Dendritic cell treated with granulocyte-macrophage colony-stimulating factor and Interleukin-4, amounts not matched to agents 40 ng/mL and 50 ng/mL, for 4 days (primary cell): Measurements from ENCODE around the gene RFNG.

Experiments used
- H3K27ac Mint-ChIP-seq: one replicate; pipeline ENCODE4 v1.8.0; 2022; ENCODE audit warnings: mild to moderate bottlenecking, mixed read lengths
- H3K27me3 Mint-ChIP-seq: one replicate; pipeline ENCODE4 v1.8.0; 2022; ENCODE audit warnings: mild to moderate bottlenecking, mixed read lengths
- H3K36me3 Mint-ChIP-seq: one replicate; pipeline ENCODE4 v1.8.0; 2022; ENCODE audit warnings: low read depth, mixed read lengths
- H3K4me1 Mint-ChIP-seq: one replicate; pipeline ENCODE4 v1.8.0; 2022; ENCODE audit warnings: low read depth, mixed read lengths
- H3K4me3 Mint-ChIP-seq: one replicate; pipeline ENCODE4 v1.8.0; 2022; ENCODE audit warnings: mild to moderate bottlenecking, moderate library complexity, mixed read lengths
- H3K9me3 Mint-ChIP-seq: one replicate; pipeline ENCODE4 v1.8.0; 2022; ENCODE audit warnings: mixed read lengths
- intact Hi-C: fragments of 100-400 bp; cut with micrococcal nuclease; formaldehyde crosslinking; loops from one replicate; pipeline ENCODE4 v1.15.0; 2022

RFNG gene

GRCh38 chr17:82005701-82006348 is 45.8 kb downstream of the RFNG start:
- no peak overlapping the region for H3K27ac Mint-ChIP-seq
- intact Hi-C loops, result no loop called here
- H3K4me3 Mint-ChIP-seq, result no peak overlapping the region

DNA sequence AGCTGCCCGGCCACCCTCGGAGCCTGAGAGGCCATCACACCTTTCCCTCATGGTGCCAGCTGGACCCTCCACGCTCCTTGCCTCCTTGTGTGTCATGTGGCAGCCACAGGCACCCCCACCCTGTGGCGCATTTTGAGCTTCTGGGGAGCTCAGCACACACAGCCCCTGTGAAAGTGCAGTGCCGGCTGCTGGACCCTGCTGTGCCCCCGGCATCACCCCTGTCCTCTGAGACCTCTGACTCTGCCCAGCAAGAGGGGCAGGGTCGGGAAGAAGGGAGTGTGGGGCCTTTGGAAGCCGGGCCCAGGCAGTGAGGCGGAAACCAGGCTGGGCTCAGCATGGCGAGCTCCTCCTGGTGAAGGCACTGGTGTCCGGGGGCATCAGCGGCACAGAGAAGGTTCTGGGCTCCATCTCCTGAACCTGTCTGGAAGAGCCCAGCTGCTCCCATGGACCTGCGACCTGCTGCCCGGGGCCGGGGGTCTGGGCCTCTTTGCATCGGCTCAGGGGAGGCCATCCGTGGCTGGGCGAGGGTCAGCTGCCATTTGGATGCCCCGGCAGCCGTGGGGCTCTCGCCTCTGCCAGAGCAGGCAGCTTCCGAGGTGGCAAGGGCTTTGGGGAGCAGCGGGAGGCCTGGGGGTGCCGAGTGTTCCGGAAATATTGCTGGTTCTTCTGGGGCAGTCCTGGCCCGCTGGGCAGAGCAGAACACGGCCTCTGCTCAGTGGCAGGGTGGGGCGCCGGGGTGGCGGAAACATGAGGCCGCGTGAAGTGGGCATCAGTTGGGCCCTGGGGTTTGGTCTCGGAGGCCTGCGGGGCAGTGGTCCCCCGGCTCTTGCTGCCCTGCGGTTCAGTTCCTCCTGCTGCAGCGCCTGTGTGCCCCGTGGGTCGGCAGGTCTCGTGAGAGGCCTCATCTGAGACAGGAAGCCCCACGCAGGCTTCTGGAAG is 46.8 kb downstream of the RFNG start:
- intact Hi-C loops, result no loop called here
- H3K36me3 Mint-ChIP-seq, result peaks cover 53% of the 10 kb centered on the region
- no peak overlapping the region for H3K4me3 Mint-ChIP-seq
- no peaks in the 10 kb centered on the region for H3K27me3 Mint-ChIP-seq
- H3K27ac Mint-ChIP-seq, result no peak overlapping the region
- peaks cover 8% of the 10 kb centered on the region for H3K4me1 Mint-ChIP-seq
- H3K9me3 Mint-ChIP-seq, result no peaks in the 10 kb centered on the region

More at GRCh38 chr17:82005701-82006348, 45.8 kb downstream of the RFNG start:
- Mint-ChIP-seq H3K4me1 (no peaks in the 10 kb centered on the region), H3K27me3 (no peaks in the 10 kb centered on the region), H3K36me3 (peaks cover 61% of the 10 kb centered on the region), H3K9me3 (no peaks in the 10 kb centered on the region)

DNA sequence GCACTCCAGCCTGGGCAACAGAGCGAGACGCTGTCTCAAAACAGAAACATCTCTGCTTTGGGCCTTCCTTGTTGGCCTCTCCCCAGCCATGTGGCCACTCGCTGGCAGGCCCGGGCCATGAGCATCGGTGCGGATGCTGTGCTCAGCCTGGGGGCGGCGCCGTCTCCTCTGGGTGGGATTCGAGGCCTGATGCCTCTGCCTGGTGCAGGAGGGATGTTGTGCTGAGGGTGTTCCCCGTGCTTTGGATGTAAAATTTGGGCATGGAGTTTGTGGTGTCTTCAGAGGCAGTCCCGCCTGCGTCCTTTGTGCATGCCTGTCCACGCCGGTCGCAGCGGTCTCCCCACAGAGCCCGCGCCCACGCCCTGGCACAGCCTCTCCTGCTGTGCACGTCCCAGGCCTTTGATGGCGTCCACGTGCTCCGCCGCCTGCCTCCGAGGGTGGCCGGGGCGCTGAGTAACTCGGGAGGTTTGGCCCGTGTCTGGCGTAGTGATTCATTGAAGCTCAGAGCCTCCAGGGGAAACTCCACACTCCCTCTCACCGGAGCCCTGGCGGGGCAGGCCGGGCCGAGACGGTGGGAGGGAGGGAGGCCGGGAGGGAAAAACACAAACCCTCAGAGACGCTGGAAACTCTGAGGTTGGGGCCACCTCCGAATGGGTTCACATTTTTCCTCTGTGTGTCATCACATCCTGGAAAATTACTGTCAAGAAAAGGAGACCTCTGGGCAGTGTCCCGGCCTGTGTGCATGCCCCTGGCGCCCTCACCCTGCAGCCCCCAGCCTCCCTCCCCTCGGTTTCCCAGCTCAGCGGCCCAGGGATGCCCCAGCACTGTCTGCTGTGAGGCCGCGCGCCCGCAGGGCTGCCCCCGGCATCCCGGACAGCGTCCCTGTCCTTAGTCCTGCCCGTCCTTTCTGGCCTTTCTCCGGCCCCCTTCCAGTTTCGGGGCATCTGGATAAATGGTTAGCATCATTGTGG is 47.9 kb downstream of the RFNG start:
- Mint-ChIP-seq H3K9me3 (no peaks in the 10 kb centered on the region), H3K4me1 (peaks cover 11% of the 10 kb centered on the region), H3K27ac (no peak overlapping the region), H3K4me3 (no peak overlapping the region), H3K27me3 (no peaks in the 10 kb centered on the region), H3K36me3 (peaks cover 52% of the 10 kb centered on the region)
- intact Hi-C loops, result no loop called here

GRCh38 chr17:82001571-82002056 is 50.0 kb downstream of the RFNG start:
- no peak overlapping the region for H3K4me3 Mint-ChIP-seq
- H3K27ac Mint-ChIP-seq, result no peak overlapping the region
- intact Hi-C loops, result no loop called here

GRCh38 chr17:82000803-82001570 is 50.6 kb downstream of the RFNG start:
- Mint-ChIP-seq H3K27me3 (no peaks in the 10 kb centered on the region), H3K4me1 (peaks cover 11% of the 10 kb centered on the region), H3K4me3 (no peak overlapping the region), H3K27ac (peak overlapping the region; percentile 26), H3K36me3 (peaks cover 58% of the 10 kb centered on the region), H3K9me3 (no peaks in the 10 kb centered on the region)
- intact Hi-C loops, result no loop called here

More at GRCh38 chr17:82001571-82002056, 50.0 kb downstream of the RFNG start:
- Mint-ChIP-seq H3K36me3 (peaks cover 58% of the 10 kb centered on the region), H3K27me3 (no peaks in the 10 kb centered on the region), H3K9me3 (no peaks in the 10 kb centered on the region), H3K4me1 (peaks cover 11% of the 10 kb centered on the region)

GRCh38 chr17:81999976-82000802 is 51.4 kb downstream of the RFNG start:
- Mint-ChIP-seq H3K27me3 (no peaks in the 10 kb centered on the region), H3K36me3 (peaks cover 61% of the 10 kb centered on the region), H3K4me1 (peaks cover 11% of the 10 kb centered on the region), H3K27ac (peak overlapping the region; percentile 26), H3K9me3 (no peaks in the 10 kb centered on the region), H3K4me3 (no peak overlapping the region)
- intact Hi-C loops, result no loop called here

GRCh38 chr17:81999587-81999975 is 52.0 kb downstream of the RFNG start:
- peak overlapping the region; percentile 26 for H3K27ac Mint-ChIP-seq
- H3K9me3 Mint-ChIP-seq, result no peaks in the 10 kb centered on the region
- H3K4me1 Mint-ChIP-seq, result peaks cover 11% of the 10 kb centered on the region
- intact Hi-C loops, result no loop called here
- H3K36me3 Mint-ChIP-seq, result peaks cover 61% of the 10 kb centered on the region
- no peaks in the 10 kb centered on the region for H3K27me3 Mint-ChIP-seq
- no peak overlapping the region for H3K4me3 Mint-ChIP-seq

GRCh38 chr17:81998691-81999438 is 52.7 kb downstream of the RFNG start:
- Mint-ChIP-seq H3K4me1 (peaks cover 11% of the 10 kb centered on the region), H3K27ac (no peak overlapping the region), H3K4me3 (no peak overlapping the region), H3K9me3 (no peaks in the 10 kb centered on the region), H3K27me3 (no peaks in the 10 kb centered on the region), H3K36me3 (peaks cover 64% of the 10 kb centered on the region)
- intact Hi-C loops, result no loop called here

DNA sequence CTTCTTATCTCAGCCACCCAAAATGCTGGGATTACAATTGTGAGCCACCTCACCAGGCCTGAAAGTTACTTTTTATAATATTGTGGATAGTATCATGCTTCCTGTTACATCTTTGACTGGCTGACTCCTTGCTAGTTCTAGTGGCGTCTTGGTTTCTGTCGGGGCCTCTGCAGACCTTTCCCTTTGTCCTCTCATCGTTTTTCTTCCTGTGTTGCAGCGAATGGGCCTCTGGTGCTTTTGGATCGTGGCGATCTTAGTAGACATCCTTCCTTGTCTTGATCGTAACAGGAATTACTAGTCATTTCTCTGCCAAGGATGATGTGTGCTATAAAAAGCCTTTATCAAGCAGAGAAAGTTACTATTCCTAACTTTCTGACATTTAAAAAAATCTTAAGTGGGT is 53.4 kb downstream of the RFNG start:
- intact Hi-C loops, result no loop called here
- peaks cover 65% of the 10 kb centered on the region for H3K36me3 Mint-ChIP-seq
- no peaks in the 10 kb centered on the region for H3K9me3 Mint-ChIP-seq
- no peaks in the 10 kb centered on the region for H3K27me3 Mint-ChIP-seq
- no peak overlapping the region for H3K27ac Mint-ChIP-seq
- H3K4me3 Mint-ChIP-seq, result no peak overlapping the region
- peaks cover 11% of the 10 kb centered on the region for H3K4me1 Mint-ChIP-seq
